22Rv1 (cell line): Measurements from ENCODE around the gene FAM174A.

Experiments
- H3K27ac ChIP-seq: fragments of 450-650 bp; 2 replicates; pipeline ENCODE4 v1.5.1; 2017
- ZFX ChIP-seq: fragments of 450-650 bp; IDR thresholded peaks from 2 replicates; pipeline ENCODE4 v1.6.1; 2017; ENCODE audit warnings: antibody characterized with exemption, borderline replicate concordance
- TF ChIP-seq, protein P1 (sequence below): fragments of 450-650 bp; IDR thresholded peaks from 2 replicates; pipeline ENCODE4 v1.5.1; 2017; ENCODE audit warnings: mild to moderate bottlenecking

FAM174A gene

DNA sequence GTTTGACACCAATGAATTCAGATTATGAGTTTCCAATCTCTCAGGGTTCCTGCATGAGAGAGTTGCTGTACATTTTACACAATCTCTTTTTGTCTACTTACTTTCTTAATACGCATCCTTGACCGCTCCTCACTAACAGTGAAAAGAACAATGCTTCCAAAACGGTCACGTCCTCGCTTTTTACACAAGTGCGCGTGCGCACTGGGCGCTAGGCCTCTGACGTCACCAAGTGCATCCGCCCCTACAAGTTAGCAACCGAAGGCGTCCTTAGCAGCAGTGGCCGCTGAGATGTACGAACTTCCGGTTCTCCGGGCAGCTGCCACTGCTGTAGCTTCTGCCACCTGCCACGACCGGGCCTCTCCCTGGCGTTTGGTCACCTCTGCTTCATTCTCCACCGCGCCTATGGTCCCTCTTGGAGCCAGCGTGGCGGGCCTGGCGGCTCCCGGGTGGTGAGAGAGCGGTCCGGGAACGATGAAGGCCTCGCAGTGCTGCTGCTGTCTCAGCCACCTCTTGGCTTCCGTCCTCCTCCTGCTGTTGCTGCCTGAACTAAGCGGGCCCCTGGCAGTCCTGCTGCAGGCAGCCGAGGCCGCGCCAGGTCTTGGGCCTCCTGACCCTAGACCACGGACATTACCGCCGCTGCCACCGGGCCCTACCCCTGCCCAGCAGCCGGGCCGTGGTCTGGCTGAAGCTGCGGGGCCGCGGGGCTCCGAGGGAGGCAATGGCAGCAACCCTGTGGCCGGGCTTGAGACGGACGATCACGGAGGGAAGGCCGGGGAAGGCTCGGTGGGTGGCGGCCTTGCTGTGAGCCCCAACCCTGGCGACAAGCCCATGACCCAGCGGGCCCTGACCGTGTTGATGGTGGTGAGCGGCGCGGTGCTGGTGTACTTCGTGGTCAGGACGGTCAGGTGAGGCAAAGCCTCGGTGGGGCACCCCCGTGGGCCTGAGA is at the start of gene FAM174A:
TSS of gene FAM174A (plus strand) at position 315 of the 946 bp plus-strand sequence. CDS start at position 472, 157 bp downstream.
- TF ChIP-seq, protein P1, sequence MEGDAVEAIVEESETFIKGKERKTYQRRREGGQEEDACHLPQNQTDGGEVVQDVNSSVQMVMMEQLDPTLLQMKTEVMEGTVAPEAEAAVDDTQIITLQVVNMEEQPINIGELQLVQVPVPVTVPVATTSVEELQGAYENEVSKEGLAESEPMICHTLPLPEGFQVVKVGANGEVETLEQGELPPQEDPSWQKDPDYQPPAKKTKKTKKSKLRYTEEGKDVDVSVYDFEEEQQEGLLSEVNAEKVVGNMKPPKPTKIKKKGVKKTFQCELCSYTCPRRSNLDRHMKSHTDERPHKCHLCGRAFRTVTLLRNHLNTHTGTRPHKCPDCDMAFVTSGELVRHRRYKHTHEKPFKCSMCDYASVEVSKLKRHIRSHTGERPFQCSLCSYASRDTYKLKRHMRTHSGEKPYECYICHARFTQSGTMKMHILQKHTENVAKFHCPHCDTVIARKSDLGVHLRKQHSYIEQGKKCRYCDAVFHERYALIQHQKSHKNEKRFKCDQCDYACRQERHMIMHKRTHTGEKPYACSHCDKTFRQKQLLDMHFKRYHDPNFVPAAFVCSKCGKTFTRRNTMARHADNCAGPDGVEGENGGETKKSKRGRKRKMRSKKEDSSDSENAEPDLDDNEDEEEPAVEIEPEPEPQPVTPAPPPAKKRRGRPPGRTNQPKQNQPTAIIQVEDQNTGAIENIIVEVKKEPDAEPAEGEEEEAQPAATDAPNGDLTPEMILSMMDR, result no peak
- no peak for TF ChIP-seq ZFX
- H3K27ac ChIP-seq, result peak within 1 kb of the TSS; percentile 73

DNA sequence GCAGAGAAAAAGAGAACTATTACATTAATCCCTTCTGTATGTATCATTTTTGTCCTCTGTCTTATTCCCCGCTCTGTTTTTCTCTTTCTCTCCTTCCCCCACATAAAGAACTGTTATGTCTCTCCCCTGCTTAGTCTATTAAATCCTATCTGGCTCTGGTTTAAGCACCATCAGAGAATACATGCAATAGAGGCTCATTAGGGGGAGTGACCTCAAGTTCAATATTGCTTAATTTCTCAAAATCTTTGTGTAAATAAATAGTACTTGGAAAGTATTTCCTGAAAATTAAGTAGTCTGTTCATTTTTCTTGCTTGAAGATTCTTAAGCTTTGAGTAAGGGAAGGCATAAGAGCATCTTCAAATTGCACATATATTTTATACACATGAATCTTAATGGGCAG is 41.2 kb upstream of the FAM174A start:
- TF ChIP-seq, protein P1, result no peak
- TF ChIP-seq ZFX, result no peak
- no peak overlapping the region for H3K27ac ChIP-seq

DNA sequence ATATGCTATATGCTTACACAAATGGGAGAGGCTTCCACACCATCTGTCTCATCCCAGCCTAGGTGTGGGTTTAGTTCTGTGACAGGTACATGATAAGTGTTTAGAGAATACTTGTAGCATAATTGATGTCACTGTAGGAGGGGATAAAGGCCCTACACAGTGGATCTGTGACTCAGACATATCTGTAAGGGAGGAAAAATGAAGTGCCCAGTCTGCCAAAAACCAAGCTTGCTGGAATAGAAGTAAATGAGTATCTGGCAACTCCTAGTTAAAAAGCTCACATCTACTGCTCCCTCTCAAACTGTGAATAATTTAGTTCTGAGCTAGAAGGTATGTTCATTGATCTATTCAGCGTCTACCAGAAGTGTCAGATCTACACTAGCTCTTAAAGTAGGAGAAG is 38.9 kb upstream of the FAM174A start:
- no peak overlapping the region for H3K27ac ChIP-seq
- TF ChIP-seq ZFX, result no peak
- TF ChIP-seq, protein P1, result no peak

GRCh38 chr5:100502684-100503083 is 32.5 kb upstream of the FAM174A start:
- H3K27ac ChIP-seq, result no peak overlapping the region
- TF ChIP-seq, protein P1, result no peak
- TF ChIP-seq ZFX, result no peak

- no peak for TF ChIP-seq ZFX
- TF ChIP-seq, protein P1, result no peak
- H3K27ac ChIP-seq, result no peak overlapping the region
These were observed 29.0 kb upstream of the FAM174A start for GRCh38 chr5:100505984-100506670.

DNA sequence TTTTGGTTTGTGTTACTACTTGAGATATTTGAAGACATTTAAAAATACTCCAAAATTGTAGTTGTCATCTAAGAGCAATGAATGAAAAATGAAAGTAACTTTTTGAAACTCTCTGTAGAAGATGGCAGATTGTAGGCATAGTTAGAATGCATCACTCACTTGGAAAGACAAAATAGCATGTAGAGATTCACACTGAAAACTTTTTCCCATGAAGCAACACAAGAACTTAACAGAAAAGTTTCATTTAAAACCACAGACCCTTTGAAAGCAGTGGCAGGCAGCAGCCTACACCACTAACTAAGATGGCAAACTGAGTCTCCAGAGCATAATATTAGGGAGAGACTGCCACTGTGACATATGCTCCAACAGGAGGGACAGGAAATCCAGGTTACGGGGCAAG is 18.9 kb upstream of the FAM174A start:
- no peak overlapping the region for H3K27ac ChIP-seq
- TF ChIP-seq ZFX, result no peak
- TF ChIP-seq, protein P1, result no peak
